NCI-H128 (cell line): ENCODE data around the gene NME3.

Experiments used
- DNase-seq: peaks from one replicate; lab custom pipeline; 2025; ENCODE audit not compliant: unreplicated experiment; lab: John Stamatoyannopoulos, UW

NME3 gene

DNA sequence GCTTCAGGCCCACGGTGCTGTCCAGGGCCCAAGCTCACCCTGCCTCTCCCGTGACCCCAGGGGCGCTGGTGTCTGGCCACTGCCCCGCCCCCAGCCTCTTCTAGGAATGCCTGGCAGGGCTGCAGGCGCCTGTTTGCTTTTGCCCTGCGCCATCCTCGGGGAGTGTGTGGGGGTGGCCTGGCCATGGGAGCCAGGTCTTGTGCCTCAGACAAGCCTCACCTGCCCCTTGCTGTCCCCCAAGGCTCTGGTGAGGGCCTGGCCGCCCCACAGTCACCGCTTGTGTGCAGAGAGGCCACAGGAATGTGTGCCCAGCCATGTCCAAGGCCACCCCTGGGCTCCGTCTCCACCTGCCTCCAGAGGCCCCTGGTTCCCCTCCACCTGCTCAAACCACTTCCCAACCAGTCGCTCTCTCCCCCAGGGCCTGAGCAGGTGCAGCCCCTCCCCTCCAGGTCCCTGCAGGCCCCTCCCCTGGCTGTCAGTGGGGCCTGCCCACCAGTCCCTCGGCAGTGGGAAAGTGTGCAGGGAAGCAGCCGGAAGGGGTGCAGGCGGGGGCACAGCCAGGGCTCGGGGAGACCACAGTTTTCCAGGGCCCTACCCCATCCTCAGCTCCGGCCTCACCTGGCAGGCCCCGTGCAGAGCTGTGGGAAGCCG is 23.0 kb upstream of the NME3 start:
- no peak for DNase-seq

DNA sequence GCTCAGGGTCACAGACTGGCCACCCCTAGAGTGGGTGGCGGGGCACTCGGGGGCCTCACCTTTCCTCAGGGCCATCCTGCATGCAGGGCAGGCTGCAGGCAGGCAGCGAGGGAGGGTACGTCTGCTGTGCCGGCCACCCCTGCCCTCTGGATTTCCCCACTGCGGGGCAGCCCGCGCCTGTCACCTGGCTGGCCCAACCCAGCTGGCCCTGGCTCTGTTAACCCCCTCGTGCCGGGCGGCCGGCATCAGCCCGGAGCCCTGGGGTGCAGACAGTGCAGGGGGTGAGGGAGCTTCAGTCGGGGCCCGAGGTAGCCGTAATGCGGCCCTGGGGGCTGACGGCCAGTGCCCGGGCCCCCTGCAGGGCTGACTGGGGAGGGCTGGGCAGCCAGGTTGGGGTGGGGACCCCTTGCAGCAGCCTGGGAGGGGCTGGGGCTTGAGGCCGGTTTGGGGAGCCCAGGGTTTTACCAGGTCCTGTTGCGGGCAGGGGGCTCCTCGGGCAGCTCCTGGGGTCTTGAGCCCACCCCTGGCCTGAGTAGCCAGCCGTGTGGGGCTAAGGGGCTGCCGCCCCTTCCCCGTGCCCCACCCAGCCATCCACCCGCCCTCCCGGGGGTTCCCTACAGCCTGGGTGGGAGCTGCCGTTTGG is 22.4 kb upstream of the NME3 start, which contains the start of gene IGFALS:
IGFALS (minus strand) TSS at position 128 of the 643 bp plus-strand sequence; CDS start at position 75, 53 bp downstream.
- no peak for DNase-seq

GRCh38 chr16:1792836-1793577 is 21.7 kb upstream of the NME3 start:
- DNase-seq: no peak

DNA sequence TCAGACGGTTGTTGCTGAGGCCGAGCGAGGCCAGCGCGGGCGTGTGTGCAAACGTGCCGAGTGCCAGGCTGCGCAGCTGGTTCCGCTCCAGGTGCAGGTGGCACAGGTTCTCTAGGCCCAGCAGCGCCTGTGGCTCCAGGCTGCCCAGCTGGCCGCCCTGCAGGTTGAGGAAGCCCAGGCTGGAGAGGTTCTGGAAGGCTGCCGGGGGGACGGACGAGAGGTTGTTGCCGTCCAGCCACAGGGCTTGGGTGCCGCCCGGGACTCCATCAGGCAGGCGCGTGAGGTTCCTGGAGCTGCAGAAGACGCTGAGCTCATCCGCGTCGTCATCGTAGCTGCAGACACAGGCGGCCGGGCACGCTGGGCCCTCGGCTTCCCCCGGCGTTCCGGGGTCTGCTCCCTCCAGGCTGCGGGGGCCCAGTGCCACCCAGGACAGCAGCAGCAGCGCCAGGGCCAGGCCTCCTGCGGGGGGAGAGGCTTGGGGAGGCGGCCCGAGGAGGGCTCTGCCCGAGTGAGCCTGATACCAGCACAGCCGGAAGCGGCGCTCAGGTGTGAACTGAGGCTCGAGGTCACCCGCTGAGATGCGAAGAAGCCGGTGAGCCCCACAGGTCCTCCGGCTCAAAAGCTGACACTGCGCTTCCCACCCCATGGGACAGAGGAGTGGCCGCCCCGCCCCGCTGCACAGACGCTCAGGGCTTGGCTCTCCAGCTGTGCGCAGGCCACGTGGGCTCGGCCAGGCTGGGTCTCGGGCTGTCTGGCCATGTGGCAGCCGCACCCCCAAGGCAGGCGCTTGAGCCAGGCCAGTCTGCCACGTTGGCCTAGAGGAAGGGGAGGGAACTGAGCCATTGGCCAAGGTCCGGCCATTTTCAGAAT is 20.8 kb upstream of the NME3 start:
- no peak for DNase-seq

GRCh38 chr16:1791256-1791942 is 20.1 kb upstream of the NME3 start:
- DNase-seq: no peak

DNA sequence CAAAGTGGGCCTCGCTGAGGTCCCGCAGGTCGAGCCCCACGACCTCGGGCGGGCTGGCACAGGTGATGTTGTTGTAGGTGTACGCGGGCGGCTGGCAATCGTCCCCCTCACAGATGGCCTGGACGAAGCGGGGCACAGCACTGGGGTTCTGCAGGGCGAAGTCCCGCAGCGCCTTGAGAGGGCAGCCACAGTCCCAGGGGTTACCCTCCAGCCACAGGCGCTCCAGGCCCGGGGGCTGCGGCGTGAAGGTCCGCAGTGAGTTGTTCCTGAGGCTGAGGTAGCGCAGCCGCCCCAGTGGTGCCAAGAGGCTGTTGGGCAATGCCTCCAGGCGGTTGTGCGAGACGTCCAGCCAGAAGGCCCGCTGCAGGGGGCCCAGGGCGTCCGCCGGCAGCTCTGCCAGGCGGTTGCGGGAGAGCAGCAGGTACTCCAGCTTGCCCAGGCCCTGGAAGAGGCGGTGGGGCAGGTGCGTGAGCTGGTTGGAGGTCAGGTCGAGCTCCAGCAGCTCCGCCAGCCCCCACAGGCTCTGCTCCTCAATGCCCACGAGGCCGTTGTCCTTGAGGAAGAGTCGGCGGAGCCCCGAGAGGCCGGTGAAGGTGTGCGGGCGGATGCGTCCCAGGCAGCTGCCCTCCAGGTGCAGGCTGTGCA is 19.4 kb upstream of the NME3 start:
- no peak for DNase-seq

GRCh38 chr16:1790261-1790610 is 18.9 kb upstream of the NME3 start:
- no peak for DNase-seq

DNA sequence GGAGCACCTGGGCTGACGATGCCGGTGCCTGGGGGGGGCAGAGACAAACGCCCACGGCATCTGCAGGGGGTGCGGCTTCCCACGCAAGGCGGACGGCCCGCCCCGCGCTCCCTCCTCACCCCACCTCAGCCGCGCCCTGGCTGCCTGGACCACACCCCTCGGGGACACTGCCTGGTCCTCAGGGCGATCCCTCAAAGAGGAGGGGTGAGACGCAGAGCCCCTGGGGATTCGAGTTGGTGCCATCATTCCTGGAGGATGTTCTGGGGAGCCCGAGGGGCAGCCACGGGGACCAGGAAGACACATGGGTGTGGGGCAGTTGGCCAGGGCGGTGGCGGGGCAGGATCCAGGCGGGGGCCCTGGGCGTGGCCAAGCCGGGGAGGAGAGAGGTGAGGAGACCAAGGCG is 18.3 kb upstream of the NME3 start:
- no peak for DNase-seq

- no peak for DNase-seq
These were observed 17.4 kb upstream of the NME3 start for GRCh38 chr16:1788708-1789100.

DNA sequence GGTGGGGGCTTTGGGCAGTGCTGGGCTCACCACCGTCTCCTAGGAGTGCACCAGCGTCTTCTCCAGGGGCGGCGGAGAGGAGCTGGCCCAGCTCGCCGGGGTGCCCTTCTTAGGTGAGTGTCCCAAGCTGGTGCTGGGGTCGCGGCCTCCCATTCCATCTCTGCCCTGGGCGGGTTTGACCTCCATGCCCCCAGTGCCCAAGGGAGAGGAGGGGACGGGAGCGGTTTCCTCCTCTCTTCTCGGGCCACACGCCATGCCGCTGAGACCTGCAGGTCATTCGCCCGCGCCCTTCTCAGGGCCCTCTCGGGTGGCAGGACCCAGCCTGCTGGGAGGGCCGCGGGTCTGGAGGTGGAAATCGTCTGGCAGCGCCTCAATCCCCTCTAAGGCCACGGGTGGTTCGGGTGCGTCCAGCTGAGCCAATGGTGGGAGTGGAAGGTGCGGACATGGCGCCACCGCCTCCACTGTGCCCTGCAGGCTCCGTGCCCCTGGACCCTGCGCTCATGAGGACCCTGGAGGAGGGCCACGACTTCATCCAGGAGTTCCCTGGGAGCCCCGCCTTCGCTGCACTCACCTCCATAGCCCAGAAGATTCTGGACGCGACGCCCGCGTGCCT is 16.9 kb upstream of the NME3 start:
- DNase-seq: no peak

DNA sequence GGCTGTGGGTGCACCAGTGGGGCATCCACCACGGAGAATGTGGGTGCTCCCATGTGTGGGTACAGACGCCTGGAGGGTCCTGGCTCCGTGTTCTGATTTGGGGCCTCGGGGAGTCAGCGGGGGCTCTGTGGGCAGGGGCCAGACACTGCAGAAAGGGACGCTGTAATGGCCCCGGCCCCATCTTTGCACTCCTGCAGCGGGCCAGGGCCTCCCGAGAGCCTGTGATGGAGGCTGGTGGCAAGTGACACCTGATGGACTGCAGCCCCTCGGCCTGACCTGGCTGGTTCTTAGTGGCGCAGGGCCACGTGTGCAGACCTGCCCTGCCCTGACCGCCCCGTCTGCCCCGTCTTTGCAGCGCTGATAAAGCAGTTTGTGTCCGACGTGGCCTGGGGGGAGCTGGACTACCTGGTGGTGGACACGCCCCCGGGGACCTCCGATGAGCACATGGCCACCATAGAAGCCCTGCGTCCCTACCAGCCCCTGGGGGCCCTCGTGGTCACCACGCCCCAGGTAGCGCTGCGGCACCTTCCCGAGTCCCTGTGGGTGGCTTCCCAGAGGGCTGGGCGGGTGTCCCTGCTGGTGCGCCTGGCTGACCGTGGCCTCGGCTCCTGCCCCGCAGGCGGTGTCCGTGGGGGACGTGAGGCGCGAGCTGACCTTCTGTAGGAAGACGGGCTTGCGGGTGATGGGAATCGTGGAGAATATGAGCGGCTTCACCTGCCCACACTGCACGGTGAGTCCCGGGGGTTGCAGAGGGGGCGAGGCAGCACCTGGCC is 16.2 kb upstream of the NME3 start:
- DNase-seq: no peak

DNA sequence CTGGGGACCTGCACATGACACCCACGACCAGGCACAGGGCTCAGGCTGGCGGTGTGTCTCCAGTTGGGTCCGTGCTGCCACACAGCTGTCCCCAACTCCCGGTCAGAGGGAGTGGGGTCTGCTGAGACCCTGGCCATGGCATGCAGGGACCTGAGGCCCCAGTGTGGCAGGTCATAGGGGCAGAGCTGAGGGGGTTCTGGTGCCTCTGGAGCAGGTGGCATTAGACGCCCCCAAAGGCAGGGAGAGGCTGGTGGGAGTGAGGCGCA is 15.6 kb upstream of the NME3 start:
- DNase-seq: no peak

GRCh38 chr16:1786242-1787055 is 15.1 kb upstream of the NME3 start:
- no peak for DNase-seq

DNA sequence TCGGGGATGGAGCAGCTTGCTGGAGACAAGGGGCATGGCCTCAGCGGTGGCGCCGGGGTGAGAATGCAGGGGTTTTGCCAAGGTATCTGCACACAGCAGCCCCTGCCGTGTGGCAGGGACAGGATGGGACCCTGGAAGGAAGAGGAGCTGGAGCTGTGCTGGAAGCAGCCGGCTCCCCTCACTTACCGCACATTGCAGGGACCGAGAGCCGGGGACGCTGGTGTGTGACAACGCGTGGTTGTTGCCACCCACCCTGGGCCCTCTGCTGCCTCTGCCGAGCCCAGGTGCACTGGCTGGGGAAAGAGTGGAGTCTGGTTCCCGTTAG is 14.5 kb upstream of the NME3 start:
- no peak for DNase-seq

- DNase-seq: no peak
These were observed 13.9 kb upstream of the NME3 start for GRCh38 chr16:1784977-1785845.

DNA sequence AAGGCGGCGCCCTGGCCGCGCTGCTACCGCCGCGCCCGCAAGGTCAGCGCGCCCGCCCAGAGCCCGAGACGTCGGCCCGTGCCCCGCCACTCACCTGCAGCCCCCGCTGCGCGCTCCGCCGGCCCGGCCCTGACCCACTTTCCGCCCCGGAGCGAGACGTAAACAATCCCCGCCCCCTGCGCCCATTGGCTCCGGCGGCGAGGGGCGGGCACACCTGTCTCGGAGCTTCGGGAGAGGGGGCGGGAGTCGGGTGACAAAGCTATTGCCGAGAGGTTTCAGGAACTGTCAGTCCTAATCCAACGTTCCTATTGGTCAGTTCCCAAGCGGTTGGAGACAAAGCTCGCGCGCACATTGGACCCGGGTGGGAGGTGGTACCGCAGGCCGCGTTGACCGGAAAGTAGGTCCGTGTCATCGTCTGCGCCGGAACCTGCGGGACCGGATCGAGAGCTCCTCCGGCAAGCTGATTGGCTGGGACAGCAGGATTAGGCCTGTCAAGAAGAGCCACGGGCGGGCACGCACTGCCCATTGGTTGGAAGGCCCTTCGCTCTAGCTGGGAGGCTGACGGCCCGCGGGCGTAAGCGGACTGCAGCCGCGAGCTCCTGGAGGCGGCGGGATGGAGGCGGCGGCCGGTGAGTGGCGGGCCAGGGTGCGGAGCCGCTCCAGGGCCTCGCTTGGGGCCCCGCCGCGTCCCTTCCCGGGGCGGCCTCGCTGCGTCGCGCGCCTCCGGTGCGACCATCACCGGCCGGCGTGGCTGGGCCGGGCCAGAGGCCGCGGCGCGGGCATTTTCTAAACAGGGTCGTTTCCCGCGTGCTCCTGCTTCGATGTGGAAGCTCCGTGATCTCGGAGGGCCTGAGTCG is 11.3 kb upstream of the NME3 start, which contains the start of the genes NUBP2 and SPSB3:
NUBP2 (plus strand) TSS at position 553 of the 857 bp plus-strand sequence; CDS start at position 614, 61 bp downstream.
SPSB3 (minus strand) TSS at position 164 of the 857 bp plus-strand sequence. CDS start 1,088 bp downstream, outside the sequence.
- peak; percentile 96 for DNase-seq
